ENCODE results near the gene CEBPZ. TPM values are rescaled to one million over a fixed set of nuclear protein-coding genes. Genes with fewer than 3 reads are reported as not detected.

The CEBPZ gene
- total RNA-seq, 1 experiment from 2014 or later, result 47.8 TPM

- Histone ChIP-seq H3K79me2 (ENCODE audit: insufficient read depth, low read length) (no peaks in the 10 kb centered on the region), H3K4me2 (ENCODE audit: low read length) (no peak overlapping the region), H3K9me3 (ENCODE audit: control insufficient read depth in 1 of 2, insufficient read depth in 1 of 2, low read depth in 1 of 2, low read length in 2 of 2) (no peaks in the 10 kb centered on the region), H3K9me2 (ENCODE audit: insufficient read depth) (no peaks in the 10 kb centered on the region), H3K27me3 (ENCODE audit: insufficient read depth, low read length) (no peaks in the 10 kb centered on the region), H3K4me3 (replicated peaks in 1 of 2; ENCODE audit: low read depth in 1 of 2, low read length in 2 of 2) (no peak overlapping the region), H2AFZ (ENCODE audit: low read depth, low read length, poor library complexity, severe bottlenecking) (no peak overlapping the region), H3K36me3 (ENCODE audit: control insufficient read depth in 1 of 2, insufficient read depth in 2 of 2, low read length in 2 of 2) (peaks cover 52 to 56% of the 10 kb centered on the region in 2 experiments), H3K27ac (ENCODE audit: low read depth, low read length) (no peak overlapping the region), H3K4me1 (ENCODE audit: control insufficient read depth in 1 of 2, insufficient read depth in 2 of 2, low read length in 2 of 2) (peaks cover 0 to 4% of the 10 kb centered on the region in 2 experiments; a peak in 1 of 4 replicates), H4K20me1 (ENCODE audit: insufficient read depth) (no peaks in the 10 kb centered on the region; the same call in none of the 2 replicates), H3K9ac (ENCODE audit: low read length) (no peak overlapping the region)
- no peak for ATAC-seq
- DNase-seq (ENCODE audit: low read depth, low spot score), result no peak
- intact Hi-C loops (cut with micrococcal nuclease), result no loop called here
- no TSS peak for BruUV-seq (replicated peaks)
- ChIA-PET RAD21 (ENCODE audit: low non-redundant PET in 1 of 2, low total read pairs in 2 of 2, uncharacterized antibody in 2 of 2, unreplicated experiment in 2 of 2) (no interaction called here), POLR2A (interaction anchor here (0.5 kb wide), 1 partner anchor 41 kb away, joined by 9 read pairs; no protein-coding TSS in a partner anchor), CTCF (no interaction called here)
- no peak for TF ChIP-seq TCF7L2 (IDR thresholded peaks at IDR 0.05; ENCODE audit: borderline replicate concordance, extremely low read depth, insufficient read depth, insufficient read length)
- no peak for TF ChIP-seq EZH2 (IDR thresholded peaks at IDR 0.05)
- TF ChIP-seq SP1 (IDR thresholded peaks at IDR 0.05; ENCODE audit: low read depth), result no peak
- no peak for TF ChIP-seq CTCF (IDR thresholded peaks at IDR 0.05 in 2 of 3, conservative IDR thresholded peaks at IDR 0.05 in 1 of 3; ENCODE audit: borderline replicate concordance in 1 of 3, insufficient read depth in 1 of 3, low read depth in 2 of 3, low read length in 2 of 3)
- no peak for TF ChIP-seq ATF3 (IDR thresholded peaks at IDR 0.05)
- no peak for TF ChIP-seq JUND (IDR thresholded peaks at IDR 0.05)
- no peak for TF ChIP-seq ELF1 (IDR thresholded peaks at IDR 0.05; ENCODE audit: borderline replicate concordance, low read depth)
- no peak for TF ChIP-seq REST (IDR thresholded peaks at IDR 0.05; ENCODE audit: low read depth)
- TF ChIP-seq ZFX (IDR thresholded peaks at IDR 0.05), result no peak
- TF ChIP-seq CEBPB (IDR thresholded peaks at IDR 0.05; ENCODE audit: low read depth), result no peak
- no peak for TF ChIP-seq POLR2A (IDR thresholded peaks at IDR 0.05; ENCODE audit: borderline replicate concordance, extremely low read depth, insufficient read depth, insufficient read length)
- no peak for TF ChIP-seq SRF (IDR thresholded peaks at IDR 0.05; ENCODE audit: low read depth)
- TF ChIP-seq MAX (IDR thresholded peaks at IDR 0.05), result no peak
- TF ChIP-seq EZH2phosphoT487 (IDR thresholded peaks at IDR 0.05; ENCODE audit: borderline replicate concordance), result no peak
- TF ChIP-seq ZNF274 (IDR thresholded peaks at IDR 0.05; ENCODE audit: low read depth, low read length), result no peak
- TF ChIP-seq SIN3A (IDR thresholded peaks at IDR 0.05; ENCODE audit: low read depth), result no peak
Measured at GRCh38 chr2:37244017-37244416, 12.6 kb upstream of the CEBPZ start.
